HG03571 (cell line): Measurements from ENCODE around the gene PRPF19.
"Not testable (repeated sequence)": the region's sequence is repeated elsewhere in the genome, so short reads cannot be mapped to it uniquely, and the experiment has no call there.

Source experiments
- ATAC-seq: cut with Tn5 transposase; IDR thresholded peaks from one replicate; pipeline ENCODE4 v1.9.1; 2021; ENCODE audit not compliant: unreplicated experiment

The PRPF19 gene

DNA sequence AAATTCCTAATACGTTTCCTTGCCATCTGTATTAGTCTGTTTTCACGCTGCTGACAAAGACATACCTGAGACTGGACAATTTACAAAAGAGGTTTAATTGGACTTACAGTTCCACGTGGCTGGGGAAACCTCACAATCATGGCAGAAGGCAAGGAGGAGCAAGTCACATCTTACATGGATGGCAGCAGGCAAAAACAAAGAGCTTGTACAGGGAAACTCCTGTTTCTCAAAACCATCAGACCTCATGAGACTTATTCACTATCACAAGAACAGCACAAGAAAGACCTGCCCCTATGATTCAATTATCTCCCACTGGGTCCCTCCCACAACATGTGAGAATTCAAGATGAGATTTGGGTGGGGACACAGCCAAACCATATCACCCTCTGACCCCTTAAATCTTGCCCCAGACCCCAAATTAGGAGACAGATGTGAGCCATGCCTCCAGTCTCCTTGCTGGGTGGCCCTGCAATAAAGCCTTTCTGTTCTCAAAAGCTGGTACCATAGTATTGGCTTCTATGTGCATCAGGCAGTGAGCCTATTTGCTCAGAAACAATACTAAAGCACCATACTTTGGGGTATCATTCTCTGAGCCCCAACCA lies 3.4 kb upstream of the PRPF19 start:
- not testable (repeated sequence) for ATAC-seq

DNA sequence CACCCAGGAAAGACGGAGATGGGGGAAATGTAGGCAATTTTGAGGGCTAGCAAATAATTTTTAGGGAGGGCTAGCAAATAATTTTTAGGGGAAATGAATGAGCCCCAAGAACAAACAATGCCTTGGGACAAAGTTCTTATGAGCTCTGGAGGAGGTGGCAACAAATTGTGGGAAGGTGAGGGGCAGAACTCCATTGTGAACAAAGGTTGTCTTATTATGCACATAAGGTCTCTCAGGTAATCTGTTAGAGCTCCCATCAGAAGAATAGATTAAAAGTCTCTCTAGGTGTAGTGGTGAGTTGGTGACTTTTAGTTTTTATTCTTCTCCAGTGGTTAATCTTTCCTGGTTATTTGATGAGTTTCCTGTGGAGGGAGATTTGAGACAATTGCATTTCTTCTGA lies 2.4 kb upstream of the PRPF19 start:
- no peak for ATAC-seq

DNA sequence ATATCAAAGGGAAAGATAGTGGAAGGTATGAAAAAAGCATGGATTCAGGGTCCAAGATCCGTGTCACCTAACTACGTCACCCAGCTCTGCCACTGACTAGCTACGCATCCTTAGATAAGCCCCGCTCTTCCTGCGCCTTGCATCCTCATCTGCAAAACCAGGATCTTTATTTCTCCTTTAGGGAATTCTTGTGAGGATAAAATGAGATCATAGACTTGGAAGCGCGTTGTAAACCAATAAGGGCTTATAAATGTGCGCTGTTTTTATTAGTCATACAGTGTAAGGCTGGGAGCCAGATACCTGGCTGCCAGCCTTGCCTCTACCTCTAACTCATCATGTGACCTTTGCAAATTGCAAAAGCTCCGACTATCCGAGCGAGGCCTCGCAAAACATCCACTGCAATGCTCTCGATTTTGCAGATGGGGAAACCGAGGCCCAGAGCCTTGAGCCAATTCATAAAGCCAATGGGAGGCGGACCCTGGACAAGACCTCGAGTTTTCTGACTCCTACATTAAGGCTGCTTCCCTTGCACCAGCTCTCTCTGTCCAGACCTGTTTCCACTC lies 753 bp downstream of the PRPF19 start:
- ATAC-seq: no peak

DNA sequence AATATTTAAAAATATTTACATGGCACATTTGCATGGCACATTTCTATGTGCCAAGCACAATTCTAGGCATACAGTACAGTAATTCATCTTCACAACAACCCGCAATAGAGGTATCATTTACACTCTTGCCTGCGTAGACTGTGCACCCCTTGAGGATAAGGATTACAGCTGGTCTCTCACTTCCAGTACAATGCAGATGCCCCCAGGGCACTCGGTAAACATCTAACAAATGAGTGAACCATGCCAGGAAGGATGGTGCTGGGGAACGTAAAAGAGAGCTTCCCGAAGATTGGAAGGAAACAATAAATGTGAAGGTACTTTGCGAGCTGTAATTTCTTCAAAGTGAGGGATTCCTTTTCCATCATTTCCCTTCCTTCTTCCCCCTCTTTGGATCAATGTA lies 1.3 kb downstream of the PRPF19 start:
- ATAC-seq: no peak

DNA sequence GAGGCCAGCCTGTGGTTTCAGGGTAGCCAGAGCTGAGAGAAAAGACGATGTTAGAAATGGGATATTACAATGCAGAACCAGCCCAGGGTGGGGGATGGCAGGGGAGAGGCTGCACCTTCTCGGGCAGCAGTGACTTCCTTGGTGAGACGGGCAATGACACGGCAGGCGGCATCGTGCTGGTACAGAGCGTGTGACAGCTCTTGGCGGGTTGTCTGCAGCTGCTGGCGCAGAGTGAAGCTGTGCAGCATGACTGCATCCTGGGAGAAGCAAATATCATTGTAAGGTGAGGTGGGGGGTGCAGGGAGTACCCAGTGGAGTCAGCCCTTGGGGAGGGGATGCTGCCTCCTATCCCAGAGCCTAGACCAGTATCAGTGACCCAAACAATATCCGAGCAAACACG lies 3.8 kb downstream of the PRPF19 start:
- ATAC-seq: no peak

DNA sequence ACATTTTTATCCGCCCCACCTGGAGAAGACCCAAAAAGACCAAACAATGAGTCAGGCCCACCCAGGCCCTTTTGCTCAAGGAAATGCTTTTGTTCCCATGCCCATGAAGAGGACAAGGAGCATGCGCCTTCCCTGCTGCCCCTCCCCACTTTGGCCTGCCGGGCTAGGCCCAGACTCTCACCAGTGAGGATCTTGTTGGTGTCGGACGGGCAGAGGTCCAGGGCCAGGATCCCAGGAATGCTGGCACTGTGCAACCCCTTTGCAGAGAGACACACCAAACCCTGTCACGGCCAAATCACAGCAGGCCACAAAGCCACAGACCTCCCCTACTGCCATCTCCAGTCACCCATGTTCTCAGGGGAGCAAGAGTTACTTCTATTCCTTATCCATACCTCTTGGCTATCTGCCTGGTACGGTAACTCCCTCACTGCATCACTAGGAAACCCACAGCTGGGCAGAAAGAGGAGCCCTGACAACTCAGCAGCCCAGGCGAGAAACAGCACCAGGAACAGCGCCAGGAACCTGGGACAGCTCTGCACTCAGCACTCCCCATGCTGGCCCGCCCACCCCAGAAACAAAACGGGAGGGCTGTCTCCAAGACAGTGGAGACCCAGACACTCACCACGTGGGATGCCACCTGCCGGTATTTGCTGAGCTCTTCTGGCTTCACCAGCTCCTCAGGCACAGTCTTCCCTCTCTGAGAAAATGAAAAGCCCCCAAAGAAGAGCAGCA lies 5.5 kb downstream of the PRPF19 start:
- ATAC-seq: no peak

DNA sequence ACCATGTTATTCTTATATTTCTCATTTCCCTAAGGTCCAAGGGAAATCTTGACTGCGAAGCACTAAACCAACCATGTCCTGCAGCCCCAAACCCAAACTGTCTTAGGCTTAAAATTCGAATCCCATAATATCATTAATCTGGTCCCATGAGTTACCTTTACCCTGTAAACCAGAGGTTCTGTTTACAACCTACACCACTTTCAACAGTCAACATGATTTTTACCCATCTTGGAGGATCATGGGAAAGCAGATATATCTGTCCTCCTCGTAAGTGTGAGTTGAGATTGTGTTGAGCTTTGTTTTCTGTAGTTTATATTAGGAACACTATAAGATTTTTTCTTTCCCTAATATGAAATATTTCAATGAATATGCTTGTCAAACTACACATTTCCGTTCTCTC lies 6.4 kb downstream of the PRPF19 start:
- ATAC-seq: no peak

DNA sequence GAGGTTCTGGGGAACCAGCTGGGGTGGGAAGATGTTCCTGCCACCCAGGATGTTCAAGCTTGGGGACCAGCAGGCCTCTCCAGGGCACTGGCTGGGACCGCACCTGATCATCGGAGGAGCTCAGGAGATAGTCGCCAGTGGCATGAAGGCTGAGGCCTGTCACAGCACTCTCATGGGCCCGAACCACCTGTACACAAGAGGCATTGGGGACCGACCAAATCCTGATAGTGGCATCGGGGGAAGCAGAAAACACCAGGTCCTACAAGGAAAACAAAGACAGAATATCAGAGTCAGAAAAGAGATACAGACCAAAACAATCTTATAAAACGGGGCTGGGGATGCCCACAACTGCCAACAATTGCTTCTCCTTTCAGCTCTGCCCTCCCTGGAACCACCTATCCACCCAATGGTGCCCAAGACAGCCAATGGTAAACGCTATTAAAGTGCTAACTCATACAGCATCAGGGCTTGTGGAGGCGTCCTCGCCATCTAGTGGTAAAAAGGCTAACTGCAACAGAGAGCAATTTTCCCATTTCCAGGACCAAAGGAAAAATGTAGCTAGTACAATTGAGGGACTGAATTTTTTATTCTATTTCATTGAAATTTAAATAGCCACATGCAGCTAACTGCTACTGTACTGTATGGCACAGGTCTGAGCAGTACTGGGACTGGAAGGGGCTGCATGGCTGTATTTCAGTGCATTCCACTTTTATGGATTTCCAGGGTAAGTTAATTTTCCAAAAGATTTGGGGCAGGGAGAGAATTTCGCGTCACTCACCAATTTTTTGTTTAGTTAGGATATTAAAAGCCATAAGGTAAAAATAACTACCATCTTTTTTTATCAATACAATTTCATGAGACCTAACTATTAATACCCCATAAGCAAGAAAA lies 7.1 kb downstream of the PRPF19 start:
- ATAC-seq: no peak

DNA sequence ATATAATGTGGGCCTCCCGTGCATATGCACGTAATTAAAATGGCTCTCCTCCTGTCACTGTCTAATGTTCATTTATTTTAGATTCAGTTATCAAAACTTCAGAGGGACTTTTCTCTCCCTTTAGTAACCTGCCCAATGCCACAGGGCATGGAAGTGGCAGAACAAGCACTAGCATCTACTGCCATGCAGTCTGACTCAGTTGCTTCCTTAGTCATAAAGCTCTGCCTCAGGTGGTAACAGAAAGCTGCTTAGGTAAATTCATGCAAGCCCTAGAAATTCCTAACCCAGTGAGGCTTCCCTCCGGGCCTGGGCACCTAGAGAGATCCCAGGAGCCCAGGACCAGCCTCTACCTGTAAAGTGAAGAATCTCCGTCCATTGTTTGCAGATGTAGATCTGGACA lies 8.9 kb downstream of the PRPF19 start:
- ATAC-seq: no peak

DNA sequence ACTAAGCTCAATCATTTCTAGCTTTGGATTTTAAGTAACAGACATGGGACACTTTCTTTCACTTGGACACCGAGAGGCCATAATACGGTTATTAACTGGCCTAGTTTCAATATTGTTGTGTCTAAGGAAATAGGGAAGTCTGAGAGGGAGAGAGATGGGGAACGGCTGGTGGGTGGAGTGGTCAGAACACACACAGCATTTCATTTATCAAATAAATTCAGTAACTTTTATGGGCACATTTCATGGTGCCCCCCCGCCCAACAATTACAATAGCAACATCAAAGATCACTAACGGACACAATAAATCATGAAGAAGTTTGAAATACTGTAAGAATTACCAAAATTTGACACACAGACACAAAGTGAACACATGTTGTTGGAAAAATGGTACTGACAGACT lies 10.7 kb downstream of the PRPF19 start:
- no peak for ATAC-seq

DNA sequence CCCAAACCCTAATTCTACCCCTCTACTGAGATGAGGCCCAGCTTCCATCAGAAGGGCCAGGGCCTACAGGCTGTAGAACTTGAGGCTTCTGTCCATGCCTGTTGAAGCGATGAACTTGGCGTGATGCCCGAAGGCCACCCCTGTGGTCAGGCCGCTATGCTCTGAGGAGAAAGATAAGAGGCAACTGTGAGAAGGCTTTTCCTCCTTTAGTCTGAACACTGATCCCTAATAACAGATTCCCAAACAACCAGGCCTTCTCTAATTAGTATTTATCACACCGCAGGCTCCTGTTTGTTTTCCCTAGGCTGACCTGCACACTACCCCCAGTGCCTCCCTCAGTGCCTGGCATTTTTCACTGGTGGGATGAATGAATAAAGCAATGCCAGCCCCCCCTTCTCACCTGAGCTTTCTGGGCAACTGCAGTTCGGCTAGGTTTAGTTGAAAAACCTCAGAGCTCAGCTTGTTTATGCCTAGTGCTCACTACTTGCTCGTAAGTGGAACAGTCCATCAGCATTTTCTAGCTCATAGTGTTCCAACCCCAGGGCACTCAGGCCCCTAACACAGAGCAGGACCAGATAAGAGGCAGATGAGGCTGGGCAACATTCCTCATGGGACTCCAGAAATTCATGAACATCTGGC lies 15.2 kb downstream of the PRPF19 start:
- no peak for ATAC-seq

DNA sequence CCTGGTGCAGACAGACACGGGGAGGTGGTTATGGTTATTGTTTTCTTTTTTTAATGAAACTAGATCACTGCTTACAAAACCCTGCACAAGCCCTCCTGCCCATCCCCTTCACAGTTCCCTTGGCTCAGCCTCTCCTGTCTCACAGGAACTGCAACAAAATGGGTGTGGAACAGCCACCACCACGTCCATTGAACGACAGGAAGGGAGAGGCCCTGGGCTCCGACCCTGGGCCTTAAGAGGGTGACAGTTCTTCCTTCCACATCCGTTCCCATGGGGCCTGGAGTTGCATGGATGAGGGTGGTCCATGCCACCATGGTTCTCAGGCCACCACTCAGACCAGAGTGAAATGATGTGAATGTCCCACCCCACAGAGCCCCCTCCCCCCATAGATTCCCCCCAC lies 15.7 kb downstream of the PRPF19 start:
- no peak for ATAC-seq

DNA sequence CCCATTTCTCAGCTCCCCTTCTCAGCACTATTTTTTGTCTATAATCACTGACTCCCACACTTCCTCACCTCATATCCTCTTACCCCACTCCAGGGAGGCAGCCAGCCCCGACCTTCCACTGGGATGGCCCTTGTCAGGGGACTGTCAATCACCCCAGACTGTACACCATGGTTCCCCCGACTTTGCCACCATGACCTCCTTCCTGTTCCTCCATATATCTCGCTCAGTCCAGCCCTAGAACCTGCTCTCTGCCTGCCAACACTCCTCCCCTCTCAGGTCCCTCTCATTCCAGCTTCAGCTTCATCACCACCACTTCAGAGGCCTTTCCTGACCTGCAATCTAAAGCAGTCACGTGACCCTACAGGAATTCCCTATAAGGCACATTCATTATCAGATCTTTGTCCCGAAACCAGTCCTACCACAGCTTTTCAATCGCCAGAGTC lies 16.5 kb downstream of the PRPF19 start:
- ATAC-seq: no peak

DNA sequence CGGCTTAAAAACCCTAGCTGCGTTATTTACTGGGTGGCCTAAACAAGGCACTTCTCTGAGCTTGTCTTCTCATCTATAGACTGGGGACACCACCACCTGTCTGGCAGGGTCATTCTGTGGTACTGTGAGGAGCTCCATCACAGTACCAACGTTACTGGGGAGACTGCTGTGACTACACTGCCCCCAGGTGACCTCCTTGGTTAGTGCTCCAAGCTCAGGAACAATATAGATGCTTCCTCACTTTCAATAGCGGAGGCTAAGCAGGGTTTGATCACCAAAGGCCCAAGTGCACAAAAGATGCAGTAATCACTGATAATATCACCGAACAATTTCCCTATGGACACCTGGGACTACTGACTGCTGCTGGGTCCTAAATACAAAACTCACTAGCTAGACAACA lies 18.8 kb downstream of the PRPF19 start:
- ATAC-seq: no peak

DNA sequence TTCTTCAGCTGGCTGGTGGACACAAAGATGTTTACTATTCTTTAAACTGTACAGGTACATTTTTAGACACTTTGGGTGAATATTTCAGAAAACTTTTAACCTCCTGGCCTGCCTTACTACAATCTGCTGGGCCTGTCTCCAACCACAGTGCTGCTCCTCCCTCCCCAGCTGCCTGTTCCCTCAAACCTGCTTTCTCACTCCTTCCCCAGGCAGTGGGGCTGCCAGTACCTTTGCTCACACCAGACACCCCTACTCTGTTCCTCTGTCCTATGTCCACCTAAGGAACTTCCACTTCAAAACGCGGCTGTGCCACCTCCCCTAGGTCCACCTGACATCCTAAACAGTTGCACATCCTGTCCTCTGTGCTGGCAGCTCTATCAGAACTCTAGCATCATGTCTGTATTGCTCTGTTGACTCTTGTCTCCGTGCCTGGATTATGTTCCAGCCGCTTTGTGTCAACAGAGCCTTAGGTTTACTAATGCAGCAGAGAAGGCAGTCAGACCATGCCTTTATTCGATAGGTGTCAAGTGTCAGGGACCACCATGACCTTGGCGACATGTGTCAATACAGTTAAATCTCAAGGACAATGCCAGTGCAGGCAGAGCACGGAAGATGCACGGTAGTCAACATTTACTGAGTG lies 25.6 kb downstream of the PRPF19 start:
- ATAC-seq: no peak

DNA sequence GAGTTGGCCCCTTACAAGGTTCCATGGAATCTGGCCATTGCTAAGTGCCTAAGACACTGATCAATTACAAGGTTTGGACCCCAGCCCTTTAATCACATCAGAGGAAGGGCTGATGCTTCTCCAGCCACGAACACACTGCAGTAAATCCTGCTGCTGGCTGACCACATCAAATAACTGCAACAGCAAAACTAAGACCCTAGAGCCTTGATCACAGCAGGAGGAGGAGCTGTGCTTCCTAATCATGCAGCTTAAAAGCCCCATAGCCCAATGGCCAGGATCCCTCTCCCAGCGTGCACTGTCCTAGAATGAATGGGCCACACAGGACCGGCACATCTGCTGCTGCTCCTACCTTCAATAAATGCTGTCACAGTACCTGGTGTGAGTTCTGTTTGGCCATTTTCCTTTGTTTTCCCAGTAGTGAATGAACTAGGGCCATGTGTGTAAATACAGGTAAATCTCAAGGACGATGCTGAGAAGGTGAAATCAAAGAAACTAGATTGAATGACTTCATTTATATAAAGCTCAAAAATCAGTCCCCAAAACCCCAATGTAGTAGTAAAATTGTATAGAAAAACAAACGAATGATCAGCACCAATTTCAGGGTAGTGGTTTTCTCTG lies 26.3 kb downstream of the PRPF19 start:
- ATAC-seq: no peak

DNA sequence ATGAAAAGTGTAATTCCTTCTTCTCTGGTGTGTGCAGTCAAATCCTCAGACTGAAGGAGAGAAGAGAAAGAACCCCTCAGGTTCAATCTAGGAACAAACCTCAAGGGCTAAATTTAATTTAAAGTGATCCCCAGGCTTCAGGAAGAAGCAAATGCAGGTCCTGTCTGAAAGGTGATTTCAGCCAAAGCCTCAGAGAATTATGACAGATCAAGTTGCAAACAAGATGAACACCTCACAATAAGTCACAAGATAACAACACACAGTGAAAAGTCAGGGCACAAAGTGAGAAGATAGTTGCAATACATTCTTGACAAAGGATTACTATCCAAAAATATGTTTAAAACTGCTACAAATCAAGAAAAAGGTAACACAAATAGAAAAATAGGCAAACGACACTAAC lies 27.3 kb downstream of the PRPF19 start:
- no peak for ATAC-seq

DNA sequence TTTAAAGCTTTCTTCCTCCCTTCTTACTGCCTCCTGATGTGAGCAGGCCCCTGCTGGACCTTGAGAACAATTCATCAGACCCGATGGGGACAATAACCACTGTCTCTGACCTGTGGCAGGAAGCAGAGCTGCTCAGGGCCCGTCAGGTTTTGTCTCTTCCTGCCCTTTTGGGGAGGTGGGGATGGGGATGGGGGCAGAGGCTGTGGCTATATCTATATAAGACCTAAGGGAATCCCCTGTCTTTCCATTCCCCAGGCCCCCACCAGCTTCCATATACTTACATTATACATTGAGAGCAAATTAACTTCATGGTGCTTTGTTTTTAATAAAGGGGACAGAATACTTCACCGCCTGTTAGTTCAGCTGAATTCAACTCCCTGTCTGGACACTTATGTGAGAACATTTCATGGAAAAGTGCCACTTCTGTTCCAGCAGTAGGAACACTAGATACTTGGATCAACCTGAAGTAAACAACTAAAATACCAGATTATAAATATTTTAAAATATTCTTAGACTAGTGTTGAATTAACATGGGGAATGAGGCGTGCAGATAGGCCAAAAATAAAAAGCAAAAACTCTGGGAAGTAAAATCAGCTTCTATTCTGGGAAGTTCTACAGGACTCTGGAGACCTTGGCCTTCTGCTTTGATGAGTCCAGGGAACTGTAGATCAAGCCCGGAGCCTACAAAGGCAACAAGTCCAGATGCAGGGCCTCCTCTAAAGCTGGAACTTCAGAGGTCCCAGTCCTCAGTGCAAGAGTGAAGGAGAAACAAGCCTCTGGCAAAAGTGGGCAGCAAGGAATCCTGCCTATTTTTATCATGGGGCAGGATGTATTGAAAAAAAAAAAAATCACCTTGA lies 27.9 kb downstream of the PRPF19 start:
- ATAC-seq: no peak

DNA sequence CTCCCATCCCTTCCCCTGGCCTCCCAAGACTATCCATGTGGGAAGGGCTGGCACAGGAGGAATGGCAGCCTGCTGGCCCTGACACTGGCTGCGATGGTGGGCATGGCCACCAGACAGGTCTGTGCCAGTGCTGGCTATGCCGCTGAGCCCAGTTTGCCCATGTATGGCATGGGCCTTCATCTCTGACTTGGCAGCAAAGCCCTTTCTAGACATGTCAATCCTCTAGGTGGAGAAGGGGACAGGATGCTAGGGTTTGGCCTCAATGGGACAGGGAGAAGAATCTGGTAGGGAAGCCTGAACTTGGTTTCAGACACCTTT lies 30.3 kb downstream of the PRPF19 start:
- ATAC-seq: no peak
